SK-N-SH treated with all-trans-retinoic acid at 6 μM for 48 hours (cell line): ENCODE measurements around the gene TRABD2B.

ENCODE experiments used
- ATAC-seq: fragments of 200-7000 bp; cut with Tn5 transposase; 3 replicates; pipeline ENCODE4 v1.9.1; 2020; ENCODE audit warnings: mild to moderate bottlenecking, moderate library complexity
- ARNTL ChIP-seq: fragments of 450-650 bp; formaldehyde crosslinking; IDR thresholded peaks from 2 replicates; pipeline ENCODE4 v1.5.0; 2020; ENCODE audit warnings: low read depth, mild to moderate bottlenecking, moderate library complexity, borderline replicate concordance
- BACH2 ChIP-seq: fragments of 250-450 bp; sonication (Bioruptor Pico); IDR thresholded peaks from 2 replicates; pipeline ENCODE4 v1.9.0; 2021; ENCODE audit warnings: mild to moderate bottlenecking, borderline replicate concordance
- CSDC2 ChIP-seq: fragments of 250-450 bp; sonication (Bioruptor Pico); IDR thresholded peaks from 2 replicates; pipeline ENCODE4 v1.5.0; 2020; ENCODE audit warnings: mild to moderate bottlenecking, moderate library complexity
- ESRRG ChIP-seq: fragments of 250-450 bp; sonication (Bioruptor Pico); IDR thresholded peaks from 2 replicates; pipeline ENCODE4 v1.6.1; 2021; ENCODE audit warnings: mild to moderate bottlenecking
- GLIS3 ChIP-seq: fragments of 250-450 bp; sonication (Bioruptor Pico); IDR thresholded peaks from 2 replicates; pipeline ENCODE4 v1.5.0; 2020; ENCODE audit warnings: mild to moderate bottlenecking, moderate library complexity
- OSR1 ChIP-seq: fragments of 250-450 bp; sonication (Bioruptor Pico); IDR thresholded peaks from 2 replicates; pipeline ENCODE4 v1.8.0; 2022; ENCODE audit warnings: moderate library complexity, mild to moderate bottlenecking, inconsistent platforms
- POU6F1 ChIP-seq: fragments of 250-450 bp; sonication (Bioruptor Pico); IDR thresholded peaks from 2 replicates; pipeline ENCODE4 v1.8.0; 2021; ENCODE audit warnings: low read depth, mild to moderate bottlenecking, moderate library complexity, borderline replicate concordance
- PPARA ChIP-seq: fragments of 250-450 bp; sonication (Bioruptor Pico); IDR thresholded peaks from 2 replicates; pipeline ENCODE4 v1.5.0; 2020; ENCODE audit warnings: mild to moderate bottlenecking, borderline replicate concordance
- RARB ChIP-seq: fragments of 250-450 bp; sonication (Bioruptor Pico); IDR thresholded peaks from 2 replicates; pipeline ENCODE4 v1.8.0; 2021; ENCODE audit warnings: mild to moderate bottlenecking, moderate library complexity
- SNAI2 ChIP-seq: fragments of 250-450 bp; sonication (Bioruptor Pico); IDR thresholded peaks from 2 replicates; pipeline ENCODE4 v1.5.0; 2020; ENCODE audit warnings: mild to moderate bottlenecking, moderate library complexity
- TCF4 ChIP-seq: fragments of 250-450 bp; sonication (Bioruptor Pico); IDR thresholded peaks from 2 replicates; pipeline ENCODE4 v1.8.0; 2021; ENCODE audit warnings: mild to moderate bottlenecking, moderate library complexity, borderline replicate concordance
- TOX ChIP-seq: fragments of 250-450 bp; sonication (Bioruptor Pico); IDR thresholded peaks from 2 replicates; pipeline ENCODE4 v1.8.0; 2021; ENCODE audit warnings: mild to moderate bottlenecking, moderate library complexity, borderline replicate concordance
- TSHZ2 ChIP-seq: fragments of 250-450 bp; sonication (Bioruptor Pico); IDR thresholded peaks from 2 replicates; pipeline ENCODE4 v1.5.0; 2020; ENCODE audit warnings: mild to moderate bottlenecking, moderate library complexity
- ZC3H10 ChIP-seq: fragments of 250-450 bp; sonication (Bioruptor Pico); IDR thresholded peaks from 2 replicates; pipeline ENCODE4 v1.5.1; 2021; ENCODE audit warnings: mild to moderate bottlenecking, moderate library complexity
- ZFP3 ChIP-seq: fragments of 250-450 bp; sonication (Bioruptor Pico); IDR thresholded peaks from 2 replicates; pipeline ENCODE4 v1.5.0; 2020; ENCODE audit warnings: mild to moderate bottlenecking, moderate library complexity
- ZFP30 ChIP-seq: fragments of 450-650 bp; formaldehyde crosslinking; IDR thresholded peaks from 2 replicates; pipeline ENCODE4 v1.5.0; 2022; ENCODE audit warnings: mild to moderate bottlenecking, moderate library complexity
- ZNF70 ChIP-seq: fragments of 450-650 bp; formaldehyde crosslinking; IDR thresholded peaks from 2 replicates; pipeline ENCODE4 v1.5.0; 2020; ENCODE audit warnings: mild to moderate bottlenecking, moderate library complexity
- ZNF8 ChIP-seq: fragments of 450-650 bp; formaldehyde crosslinking; IDR thresholded peaks from 2 replicates; pipeline ENCODE4 v1.5.0; 2020; ENCODE audit warnings: mild to moderate bottlenecking, moderate library complexity
- TF ChIP-seq, protein P1 (sequence below): fragments of 250-450 bp; sonication (Bioruptor Pico); IDR thresholded peaks from 2 replicates; pipeline ENCODE4 v1.8.0; 2020; ENCODE audit warnings: mild to moderate bottlenecking, moderate library complexity, borderline replicate concordance
- TF ChIP-seq, protein P2 (sequence below): fragments of 250-450 bp; sonication (Bioruptor Pico); IDR thresholded peaks from 2 replicates; pipeline ENCODE4 v1.5.1; 2020; ENCODE audit warnings: low read depth, mild to moderate bottlenecking, moderate library complexity

TRABD2B gene

DNA sequence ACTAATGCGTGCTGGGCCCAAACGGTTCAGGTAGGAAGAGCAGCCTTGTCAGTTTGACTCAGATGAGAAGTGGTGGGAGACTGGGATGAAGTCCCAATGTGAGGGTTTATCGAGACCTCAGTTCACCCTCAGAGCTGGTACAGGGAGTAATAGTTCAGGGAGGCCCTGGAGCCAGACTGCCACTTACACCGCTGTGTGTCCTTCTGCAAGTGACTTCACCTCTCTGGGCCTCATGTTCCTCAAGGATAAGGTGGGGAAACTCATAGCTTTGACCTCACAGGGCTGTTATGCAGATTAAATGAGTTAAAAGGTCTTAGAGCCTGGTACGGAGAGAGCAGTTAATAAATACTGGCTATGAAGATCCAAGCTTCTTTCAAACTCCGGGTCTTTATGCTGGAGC, 219.9 kb downstream of the TRABD2B start:
- TF ChIP-seq ESRRG (CRISPR knock-in tag), result no peak
- TF ChIP-seq ZFP30 (CRISPR knock-in tag), result no peak
- no peak for TF ChIP-seq CSDC2 (CRISPR knock-in tag)
- TF ChIP-seq ZNF8 (CRISPR knock-in tag), result no peak
- no peak for TF ChIP-seq SNAI2
- no peak for ATAC-seq

- ATAC-seq, result no peak
- TF ChIP-seq TOX (CRISPR knock-in tag), result no peak
- TF ChIP-seq, protein P1, sequence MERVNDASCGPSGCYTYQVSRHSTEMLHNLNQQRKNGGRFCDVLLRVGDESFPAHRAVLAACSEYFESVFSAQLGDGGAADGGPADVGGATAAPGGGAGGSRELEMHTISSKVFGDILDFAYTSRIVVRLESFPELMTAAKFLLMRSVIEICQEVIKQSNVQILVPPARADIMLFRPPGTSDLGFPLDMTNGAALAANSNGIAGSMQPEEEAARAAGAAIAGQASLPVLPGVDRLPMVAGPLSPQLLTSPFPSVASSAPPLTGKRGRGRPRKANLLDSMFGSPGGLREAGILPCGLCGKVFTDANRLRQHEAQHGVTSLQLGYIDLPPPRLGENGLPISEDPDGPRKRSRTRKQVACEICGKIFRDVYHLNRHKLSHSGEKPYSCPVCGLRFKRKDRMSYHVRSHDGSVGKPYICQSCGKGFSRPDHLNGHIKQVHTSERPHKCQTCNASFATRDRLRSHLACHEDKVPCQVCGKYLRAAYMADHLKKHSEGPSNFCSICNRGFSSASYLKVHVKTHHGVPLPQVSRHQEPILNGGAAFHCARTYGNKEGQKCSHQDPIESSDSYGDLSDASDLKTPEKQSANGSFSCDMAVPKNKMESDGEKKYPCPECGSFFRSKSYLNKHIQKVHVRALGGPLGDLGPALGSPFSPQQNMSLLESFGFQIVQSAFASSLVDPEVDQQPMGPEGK (CRISPR knock-in tag), result no peak
- TF ChIP-seq GLIS3, result no peak
- TF ChIP-seq RARB (CRISPR knock-in tag), result no peak
- no peak for TF ChIP-seq PPARA (CRISPR knock-in tag)
- no peak for TF ChIP-seq BACH2 (CRISPR knock-in tag)
- TF ChIP-seq, protein P2, sequence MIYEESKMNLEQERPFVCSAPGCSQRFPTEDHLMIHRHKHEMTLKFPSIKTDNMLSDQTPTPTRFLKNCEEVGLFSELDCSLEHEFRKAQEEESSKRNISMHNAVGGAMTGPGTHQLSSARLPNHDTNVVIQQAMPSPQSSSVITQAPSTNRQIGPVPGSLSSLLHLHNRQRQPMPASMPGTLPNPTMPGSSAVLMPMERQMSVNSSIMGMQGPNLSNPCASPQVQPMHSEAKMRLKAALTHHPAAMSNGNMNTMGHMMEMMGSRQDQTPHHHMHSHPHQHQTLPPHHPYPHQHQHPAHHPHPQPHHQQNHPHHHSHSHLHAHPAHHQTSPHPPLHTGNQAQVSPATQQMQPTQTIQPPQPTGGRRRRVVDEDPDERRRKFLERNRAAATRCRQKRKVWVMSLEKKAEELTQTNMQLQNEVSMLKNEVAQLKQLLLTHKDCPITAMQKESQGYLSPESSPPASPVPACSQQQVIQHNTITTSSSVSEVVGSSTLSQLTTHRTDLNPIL, result no peak
- TF ChIP-seq ZFP30 (CRISPR knock-in tag), result no peak
- no peak for TF ChIP-seq ARNTL (CRISPR knock-in tag)
- TF ChIP-seq ZFP3, result no peak
- TF ChIP-seq, all 23 proteins: peak for 0
Measured at GRCh38 chr1:47776667-47777131, 220.5 kb downstream of the TRABD2B start.

- ATAC-seq, result no peak
- TF ChIP-seq ZNF70 (no peak), TSHZ2 (no peak), ZC3H10 (CRISPR knock-in tag) (no peak), GLIS3 (no peak), OSR1 (no peak), BACH2 (CRISPR knock-in tag) (no peak), TCF4 (CRISPR knock-in tag) (no peak), ZNF8 (CRISPR knock-in tag) (no peak)
- TF ChIP-seq, protein P2, result no peak
Measured at GRCh38 chr1:47774986-47775834, 222.0 kb downstream of the TRABD2B start.

DNA sequence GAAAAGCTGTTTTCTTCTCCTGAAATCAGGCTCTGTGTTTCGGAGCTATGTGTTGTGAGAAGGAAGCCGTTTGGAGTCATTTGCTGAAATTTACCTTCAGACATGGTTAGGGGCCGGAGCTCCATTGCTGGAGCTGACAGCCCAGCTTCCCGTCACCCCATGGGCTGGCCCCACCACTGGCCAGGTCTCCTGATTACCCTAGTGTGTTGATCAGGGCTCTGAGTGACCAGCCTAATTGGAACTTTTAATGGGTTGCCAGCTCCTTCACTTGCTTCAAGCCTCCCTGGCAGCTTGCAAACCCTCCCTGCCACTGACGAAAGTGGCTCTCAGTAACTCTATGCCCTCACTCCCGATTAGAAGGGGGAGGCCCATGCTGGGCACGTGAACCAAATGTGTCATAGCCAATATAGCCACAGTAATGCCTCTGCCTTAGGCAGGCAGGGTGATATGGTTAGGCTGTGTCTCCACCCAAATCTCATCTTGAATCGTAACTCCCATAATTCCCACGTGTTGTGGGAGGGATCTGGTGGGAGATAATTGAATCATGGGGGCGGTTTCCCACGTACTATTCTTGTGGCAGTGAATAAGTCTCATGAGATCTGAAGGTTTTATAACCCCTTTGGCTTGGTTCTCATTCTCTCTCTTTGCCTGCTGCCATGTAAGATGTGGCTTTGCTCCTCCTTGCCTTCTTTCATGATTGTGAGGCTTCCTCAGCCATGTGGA, 224.1 kb downstream of the TRABD2B start:
- no peak for ATAC-seq
- TF ChIP-seq ZNF8 (CRISPR knock-in tag), result no peak
- no peak for TF ChIP-seq TSHZ2
- no peak for TF ChIP-seq ARNTL (CRISPR knock-in tag)
- TF ChIP-seq, protein P1 (CRISPR knock-in tag), result no peak
- TF ChIP-seq TCF4 (CRISPR knock-in tag), result no peak
- no peak for TF ChIP-seq ZFP30 (CRISPR knock-in tag)
- no peak for TF ChIP-seq ESRRG (CRISPR knock-in tag)
- no peak for TF ChIP-seq POU6F1
- TF ChIP-seq GLIS3, result no peak
